ENCODE data around the gene COL7A1.
"Not testable (repeated sequence)": the region's sequence is repeated elsewhere in the genome, so short reads cannot be mapped to it uniquely, and the experiment has no call there.

Gene COL7A1

DNA sequence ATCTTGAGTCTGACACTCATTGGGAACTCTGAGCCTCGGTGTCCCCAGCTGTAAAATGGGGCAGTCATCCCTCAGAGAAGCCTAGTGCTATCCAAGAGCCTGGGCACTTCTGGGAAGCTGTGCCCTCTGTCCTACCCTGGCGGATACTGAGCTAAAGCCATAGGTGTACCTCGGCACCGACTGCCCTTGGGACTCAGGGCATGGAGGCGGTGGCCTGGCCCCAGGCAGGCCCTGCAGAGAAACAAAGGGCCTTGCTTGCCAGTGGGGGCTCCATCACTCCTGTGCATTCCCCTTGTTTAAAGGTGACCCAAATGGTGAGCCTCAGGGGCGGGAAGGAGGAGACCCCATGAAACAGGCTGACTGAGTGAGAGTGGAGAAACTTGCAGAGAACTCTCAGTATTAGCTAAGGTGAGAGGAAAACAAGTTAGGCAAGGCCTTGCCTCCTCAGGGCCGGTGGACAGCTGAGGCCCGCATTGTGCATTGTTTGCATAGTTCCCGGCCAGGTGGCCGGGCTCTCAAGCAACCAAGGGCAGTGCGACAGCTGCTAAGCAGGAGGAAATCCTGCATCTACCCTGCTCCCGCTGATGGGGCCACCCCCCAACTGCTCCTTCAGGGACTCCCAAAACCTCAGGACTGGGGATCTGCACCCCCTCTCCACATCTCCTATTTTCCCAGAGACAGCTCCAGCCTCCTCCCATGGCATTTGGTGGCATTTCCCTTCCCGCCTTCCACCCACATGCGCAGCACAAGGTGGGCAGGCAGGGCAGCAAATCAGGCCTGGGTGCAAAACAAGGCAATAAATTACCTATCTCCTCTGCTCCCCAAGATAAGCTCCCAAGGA lies 42.8 kb downstream of the COL7A1 start:
- Histone ChIP-seq H3K4me2 (peak overlapping the region; percentile 98), H3K27ac (peak overlapping the region; percentile 78), H3K4me3 (peak overlapping the region; percentile 77), H3K27me3 (no peaks in the 10 kb centered on the region), H3K9me3 (no peaks in the 10 kb centered on the region), H4K20me1 (peaks cover 30% of the 10 kb centered on the region; the same call in 1 of the 2 replicates), H3K36me3 (peaks cover 45% of the 10 kb centered on the region), H3K4me1 (peaks cover 91% of the 10 kb centered on the region), H3K9ac (peak overlapping the region; percentile 66)
- no peak for TF ChIP-seq Cebpa-rat (IDR thresholded peaks at IDR 0.05)

- Histone ChIP-seq H3K9ac (peak overlapping the region; percentile 66; the same call in 1 of the 2 replicates), H3K27ac (peak overlapping the region; percentile 78), H3K4me1 (peaks cover 96% of the 10 kb centered on the region), H4K20me1 (peaks cover 30% of the 10 kb centered on the region; the same call in 1 of the 2 replicates), H3K4me2 (peak overlapping the region; percentile 98), H3K36me3 (peaks cover 52% of the 10 kb centered on the region)
- not testable (repeated sequence) for H3K27me3 ChIP-seq, H3K9me3 ChIP-seq, H3K4me3 ChIP-seq
Observed at GRCh38 chr3:48551651-48552050, 43.5 kb downstream of the COL7A1 start.

GRCh38 chr3:48548729-48549705 lies 46.1 kb downstream of the COL7A1 start:
- TF ChIP-seq Cebpa-rat (IDR thresholded peaks at IDR 0.05): no peak
- no peak overlapping the region for H3K4me3 ChIP-seq
- H3K4me2 ChIP-seq: peak overlapping the region; percentile 98
- H3K36me3 ChIP-seq: peaks cover 77% of the 10 kb centered on the region
- no peaks in the 10 kb centered on the region for H3K9me3 ChIP-seq
- H3K27me3 ChIP-seq: no peaks in the 10 kb centered on the region
- peaks cover 100% of the 10 kb centered on the region for H3K4me1 ChIP-seq
- peaks cover 30% of the 10 kb centered on the region; the same call in 1 of the 2 replicates for H4K20me1 ChIP-seq
- peak overlapping the region; percentile 78 for H3K27ac ChIP-seq
- H3K9ac ChIP-seq: peak overlapping the region; percentile 56

DNA sequence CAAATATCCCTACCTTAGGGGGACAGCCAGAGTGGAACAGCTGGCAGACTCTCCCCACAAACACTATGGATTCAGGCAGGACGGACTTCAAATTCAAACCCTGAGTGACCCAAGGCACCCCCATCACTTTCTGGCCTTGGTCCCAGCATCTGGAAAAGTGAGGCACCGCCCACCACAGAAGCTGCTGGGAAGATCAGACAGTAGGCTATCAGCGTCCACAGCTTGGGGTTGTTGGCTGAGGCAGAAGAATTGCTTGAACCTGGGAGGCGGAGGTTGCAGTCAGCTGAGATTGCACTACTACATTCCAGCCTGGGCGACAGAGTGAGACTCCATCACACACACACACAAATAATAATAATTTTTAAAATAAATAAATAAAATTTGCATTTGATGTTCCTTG lies 47.0 kb downstream of the COL7A1 start:
- H3K36me3 ChIP-seq: peaks cover 77% of the 10 kb centered on the region

GRCh38 chr3:48546203-48546829 lies 48.8 kb downstream of the COL7A1 start:
- H3K4me2 ChIP-seq: peak overlapping the region; percentile 83; the same call in 1 of the 2 replicates
- H3K9ac ChIP-seq: no peak overlapping the region
- H3K27me3 ChIP-seq: no peaks in the 10 kb centered on the region
- no peak for TF ChIP-seq Cebpa-rat (IDR thresholded peaks at IDR 0.05)
- H3K4me3 ChIP-seq: no peak overlapping the region
- no peak overlapping the region for H3K27ac ChIP-seq
- H4K20me1 ChIP-seq: peaks cover 48% of the 10 kb centered on the region; the same call in 1 of the 2 replicates
- H3K9me3 ChIP-seq: no peaks in the 10 kb centered on the region
- H3K4me1 ChIP-seq: peaks cover 100% of the 10 kb centered on the region
- H3K36me3 ChIP-seq: peaks cover 86% of the 10 kb centered on the region

More for the DNA sequence above, 47.0 kb downstream of the COL7A1 start:
- no peaks in the 10 kb centered on the region for H3K27me3 ChIP-seq
- no peak overlapping the region for H3K9ac ChIP-seq
- H4K20me1 ChIP-seq: peaks cover 38% of the 10 kb centered on the region; the same call in 1 of the 2 replicates
- H3K27ac ChIP-seq: no peak overlapping the region
- no peak overlapping the region for H3K4me3 ChIP-seq
- peaks cover 100% of the 10 kb centered on the region for H3K4me1 ChIP-seq
- H3K9me3 ChIP-seq: no peaks in the 10 kb centered on the region
- H3K4me2 ChIP-seq: no peak overlapping the region; the same call in 1 of the 2 replicates
- no peak for TF ChIP-seq Cebpa-rat (IDR thresholded peaks at IDR 0.05)

DNA sequence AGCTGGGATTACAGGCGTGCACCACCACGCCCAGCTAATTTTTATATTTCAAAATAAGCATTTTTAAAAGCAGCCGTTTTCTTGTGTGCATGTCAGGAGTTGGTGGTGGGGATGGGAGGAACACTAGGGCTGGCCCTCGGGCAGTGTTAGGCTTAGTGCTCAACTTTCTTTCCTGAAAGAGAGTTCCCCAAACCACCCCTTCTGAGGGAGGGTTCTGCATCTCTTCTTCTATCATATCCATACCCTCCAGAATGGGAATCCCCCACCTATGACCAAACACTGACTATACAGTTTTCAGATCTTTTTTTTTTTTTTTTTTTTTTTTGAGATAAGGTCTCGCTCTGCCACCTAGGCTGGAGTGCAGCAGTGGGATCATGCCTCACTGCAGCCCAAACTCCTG lies 51.0 kb downstream of the COL7A1 start:
- H3K27me3 ChIP-seq: no peaks in the 10 kb centered on the region
- no peak overlapping the region for H3K9ac ChIP-seq
- H3K4me1 ChIP-seq: peaks cover 84% of the 10 kb centered on the region
- no peak for TF ChIP-seq Cebpa-rat (IDR thresholded peaks at IDR 0.05)
- no peak overlapping the region for H3K4me3 ChIP-seq
- peak overlapping the region; percentile 83 for H3K4me2 ChIP-seq
- peaks cover 90% of the 10 kb centered on the region for H3K36me3 ChIP-seq
- peaks cover 40% of the 10 kb centered on the region; the same call in 1 of the 2 replicates for H4K20me1 ChIP-seq
- no peaks in the 10 kb centered on the region for H3K9me3 ChIP-seq
- no peak overlapping the region for H3K27ac ChIP-seq

DNA sequence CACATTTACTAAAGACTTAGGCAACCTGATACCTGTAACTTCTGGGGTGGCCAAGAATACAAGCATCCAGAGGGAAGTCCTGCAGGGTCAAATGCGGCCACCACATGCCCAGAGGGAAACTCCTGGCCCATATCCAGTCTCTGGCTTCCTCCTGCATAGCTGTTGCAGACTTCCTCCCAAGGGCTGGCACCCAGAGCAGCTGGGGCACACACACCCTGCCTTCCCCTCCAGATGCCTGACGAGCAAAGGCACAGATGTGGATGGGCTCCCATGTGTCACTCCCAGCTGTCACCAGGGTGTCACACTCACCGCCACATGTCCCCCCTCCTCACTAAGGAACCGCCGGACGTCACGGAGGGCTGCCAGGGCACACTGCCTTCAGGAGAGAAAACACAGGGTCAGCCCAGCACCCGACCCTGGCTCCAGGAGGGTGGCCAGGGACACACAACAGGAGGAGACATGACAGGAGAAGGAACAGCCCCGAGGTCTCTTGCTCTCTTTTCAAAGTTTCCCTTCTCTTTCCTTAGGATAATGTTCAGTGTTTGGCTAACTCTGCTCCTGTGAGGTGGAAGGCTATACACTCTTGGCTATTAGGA lies 51.8 kb downstream of the COL7A1 start:
- peak overlapping the region; percentile 78 for H3K27ac ChIP-seq
- H4K20me1 ChIP-seq: peaks cover 42% of the 10 kb centered on the region; the same call in 1 of the 2 replicates
- no peak overlapping the region for H3K4me3 ChIP-seq
- no peaks in the 10 kb centered on the region for H3K9me3 ChIP-seq
- H3K4me2 ChIP-seq: peak overlapping the region; percentile 83
- H3K9ac ChIP-seq: peak overlapping the region; percentile 42; the same call in 1 of the 2 replicates
- no peak for TF ChIP-seq Cebpa-rat (IDR thresholded peaks at IDR 0.05)
- no peaks in the 10 kb centered on the region for H3K27me3 ChIP-seq
- H3K36me3 ChIP-seq: peaks cover 90% of the 10 kb centered on the region
- H3K4me1 ChIP-seq: peaks cover 76% of the 10 kb centered on the region

DNA sequence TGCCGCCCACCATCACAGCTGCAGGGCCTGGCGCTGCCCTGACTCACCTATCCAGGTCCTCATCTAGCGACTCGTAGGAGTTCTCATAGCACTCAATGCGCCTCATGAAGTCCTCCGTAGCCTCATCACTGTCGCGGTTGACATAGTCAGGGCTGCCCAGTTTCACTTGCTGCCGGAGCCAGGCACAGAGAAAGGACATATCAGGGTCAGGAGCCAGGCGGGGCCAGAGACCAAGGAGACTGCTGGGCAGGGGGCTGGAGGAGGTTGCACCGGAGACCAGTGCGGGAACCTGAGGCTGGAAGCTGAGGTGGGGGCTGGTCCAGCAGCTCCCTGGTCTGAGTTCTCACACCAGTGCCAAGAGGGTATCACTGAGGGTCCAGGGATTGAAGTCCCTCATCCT lies 56.7 kb downstream of the COL7A1 start:
- no peak for TF ChIP-seq Cebpa-rat (IDR thresholded peaks at IDR 0.05)
- no peaks in the 10 kb centered on the region for H3K27me3 ChIP-seq
- no peak overlapping the region for H3K9ac ChIP-seq
- no peaks in the 10 kb centered on the region for H3K9me3 ChIP-seq
- H3K36me3 ChIP-seq: peaks cover 97% of the 10 kb centered on the region
- H3K4me2 ChIP-seq: no peak overlapping the region
- no peak overlapping the region for H3K27ac ChIP-seq
- peaks cover 55% of the 10 kb centered on the region; the same call in 1 of the 2 replicates for H4K20me1 ChIP-seq
- no peak overlapping the region for H3K4me3 ChIP-seq
- peaks cover 27% of the 10 kb centered on the region for H3K4me1 ChIP-seq

DNA sequence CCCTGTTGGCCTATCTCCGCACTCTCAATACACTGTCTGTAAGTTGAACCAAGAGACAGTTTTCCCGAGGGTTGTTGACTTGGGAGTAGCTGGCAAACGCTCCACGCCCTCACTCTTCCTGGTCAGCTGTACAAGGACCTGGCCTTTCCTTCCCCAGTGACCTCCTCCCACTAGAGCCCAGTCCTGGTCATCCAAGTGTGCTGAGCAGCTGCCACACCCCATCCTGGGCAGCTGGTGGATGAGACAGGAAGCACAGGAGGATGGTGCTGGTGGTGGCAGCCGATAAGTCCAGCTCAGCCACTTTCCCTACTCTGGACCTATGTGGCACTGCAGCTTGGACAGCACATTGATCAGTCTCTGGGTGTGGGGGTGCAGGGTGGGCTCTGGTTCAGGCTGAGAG lies 58.3 kb downstream of the COL7A1 start:
- H3K4me1 ChIP-seq: peaks cover 10% of the 10 kb centered on the region
- H3K27ac ChIP-seq: no peak overlapping the region
- no peaks in the 10 kb centered on the region for H3K9me3 ChIP-seq
- H4K20me1 ChIP-seq: peaks cover 43% of the 10 kb centered on the region; the same call in 1 of the 2 replicates
- no peak overlapping the region for H3K4me3 ChIP-seq
- peaks cover 100% of the 10 kb centered on the region for H3K36me3 ChIP-seq
- no peak overlapping the region for H3K4me2 ChIP-seq
- no peak for TF ChIP-seq Cebpa-rat (IDR thresholded peaks at IDR 0.05)
- H3K9ac ChIP-seq: no peak overlapping the region
- H3K27me3 ChIP-seq: no peaks in the 10 kb centered on the region

All from BLaER1 (cell line).